ENCODE measurements around the gene FRG2C.
"Not testable (repeated sequence)": the region's sequence is repeated elsewhere in the genome, so short reads cannot be mapped to it uniquely, and the experiment has no call there.

FRG2C gene

DNA sequence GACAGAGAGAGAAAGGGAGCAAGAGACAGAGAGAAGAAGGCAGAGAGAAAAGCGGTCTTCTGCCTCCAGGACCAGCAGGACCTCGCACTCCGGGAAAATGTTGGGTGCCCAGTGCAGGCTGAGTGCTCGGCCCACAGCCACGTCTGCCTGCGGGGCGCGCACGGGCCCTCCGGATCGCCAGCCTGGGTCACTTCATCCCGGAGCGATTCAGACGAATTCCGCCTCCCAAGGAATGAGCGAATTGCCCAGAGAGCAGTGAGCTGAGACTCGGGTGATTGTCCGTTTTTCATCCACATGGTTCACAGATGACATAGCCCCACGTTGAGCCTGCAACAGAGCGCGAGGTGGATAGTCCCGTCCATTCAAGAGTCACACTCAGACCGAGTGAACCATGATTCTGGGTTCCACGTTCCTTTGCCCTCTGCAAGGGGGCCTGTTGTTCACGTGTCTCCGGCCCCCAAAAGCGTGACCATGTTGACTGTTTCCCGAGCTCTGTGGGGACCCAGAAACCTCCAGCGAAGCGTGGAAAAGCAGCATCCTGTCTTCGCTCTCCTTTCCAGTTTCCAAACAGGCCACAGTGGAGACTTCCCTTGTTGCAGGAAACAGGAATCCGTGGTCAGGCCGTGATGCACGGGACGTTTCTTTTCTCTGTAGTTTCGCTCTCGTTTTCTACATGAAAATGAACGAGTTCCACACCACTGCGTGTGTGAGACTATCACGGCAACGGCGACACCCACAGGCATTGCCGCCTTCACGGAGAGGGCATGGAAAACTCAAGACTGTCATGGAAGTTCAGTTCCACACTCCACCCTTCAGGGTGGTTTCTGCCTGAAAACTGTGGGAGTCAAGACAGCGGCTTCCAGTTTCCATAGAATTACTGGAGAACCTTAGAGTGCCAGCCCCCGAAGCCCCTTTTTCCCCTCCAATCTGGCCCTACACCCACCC, 3.9 kb downstream of the FRG2C start:
- Histone ChIP-seq H3K4me2 (ENCODE audit: low read length) (peak overlapping the region; percentile 21), H2AFZ (peak overlapping the region; percentile 38)
- not testable (repeated sequence) for H3K4me1 ChIP-seq; H3K79me2 ChIP-seq; H3K27me3 ChIP-seq (ENCODE audit: control insufficient read depth, insufficient read depth, low read length); H3K9me3 ChIP-seq (ENCODE audit: control insufficient read depth, low read length); H3K27ac ChIP-seq; H3K9ac ChIP-seq; H3K4me3 ChIP-seq (ENCODE audit: low read depth, low read length); H3K36me3 ChIP-seq (ENCODE audit: control insufficient read depth, insufficient read depth, low read length)

DNA sequence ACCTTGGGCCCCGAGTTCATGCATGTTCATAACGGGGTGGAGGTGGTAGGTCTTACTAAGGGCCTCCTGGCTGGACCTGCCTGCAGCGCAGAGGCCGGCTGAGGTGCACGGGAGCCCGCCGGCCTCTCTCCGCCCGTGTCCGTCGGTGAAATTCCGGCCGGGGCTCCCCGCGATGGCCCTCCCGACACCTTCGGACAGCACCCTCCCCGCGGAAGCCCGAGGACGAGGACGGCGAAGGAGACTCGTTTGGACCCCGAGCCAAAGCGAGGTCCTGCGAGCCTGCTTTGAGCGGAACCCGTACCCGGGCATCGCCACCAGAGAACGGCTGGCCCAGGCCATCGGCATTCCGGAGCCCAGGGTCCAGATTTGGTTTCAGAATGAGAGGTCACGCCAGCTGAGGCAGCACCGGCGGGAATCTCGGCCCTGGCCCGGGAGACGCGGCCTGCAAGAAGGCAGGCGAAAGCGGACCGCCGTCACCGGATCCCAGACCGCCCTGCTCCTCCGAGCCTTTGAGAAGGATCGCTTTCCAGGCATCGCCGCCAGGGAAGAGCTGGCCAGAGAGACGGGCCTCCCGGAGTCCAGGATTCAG, 4.7 kb downstream of the FRG2C start:
- H3K4me1 ChIP-seq; H3K27me3 ChIP-seq (ENCODE audit: control insufficient read depth, insufficient read depth, low read length); H3K9ac ChIP-seq; H3K36me3 ChIP-seq (ENCODE audit: control insufficient read depth, insufficient read depth, low read length); H3K27ac ChIP-seq; H3K9me3 ChIP-seq (ENCODE audit: control insufficient read depth, low read length); H3K79me2 ChIP-seq: not testable (repeated sequence)
- peak overlapping the region; percentile 48 for H3K4me2 ChIP-seq (ENCODE audit: low read length)
- peak overlapping the region; percentile 25 for H3K4me3 ChIP-seq (ENCODE audit: low read depth, low read length)
- peak overlapping the region; percentile 53 for H2AFZ ChIP-seq

DNA sequence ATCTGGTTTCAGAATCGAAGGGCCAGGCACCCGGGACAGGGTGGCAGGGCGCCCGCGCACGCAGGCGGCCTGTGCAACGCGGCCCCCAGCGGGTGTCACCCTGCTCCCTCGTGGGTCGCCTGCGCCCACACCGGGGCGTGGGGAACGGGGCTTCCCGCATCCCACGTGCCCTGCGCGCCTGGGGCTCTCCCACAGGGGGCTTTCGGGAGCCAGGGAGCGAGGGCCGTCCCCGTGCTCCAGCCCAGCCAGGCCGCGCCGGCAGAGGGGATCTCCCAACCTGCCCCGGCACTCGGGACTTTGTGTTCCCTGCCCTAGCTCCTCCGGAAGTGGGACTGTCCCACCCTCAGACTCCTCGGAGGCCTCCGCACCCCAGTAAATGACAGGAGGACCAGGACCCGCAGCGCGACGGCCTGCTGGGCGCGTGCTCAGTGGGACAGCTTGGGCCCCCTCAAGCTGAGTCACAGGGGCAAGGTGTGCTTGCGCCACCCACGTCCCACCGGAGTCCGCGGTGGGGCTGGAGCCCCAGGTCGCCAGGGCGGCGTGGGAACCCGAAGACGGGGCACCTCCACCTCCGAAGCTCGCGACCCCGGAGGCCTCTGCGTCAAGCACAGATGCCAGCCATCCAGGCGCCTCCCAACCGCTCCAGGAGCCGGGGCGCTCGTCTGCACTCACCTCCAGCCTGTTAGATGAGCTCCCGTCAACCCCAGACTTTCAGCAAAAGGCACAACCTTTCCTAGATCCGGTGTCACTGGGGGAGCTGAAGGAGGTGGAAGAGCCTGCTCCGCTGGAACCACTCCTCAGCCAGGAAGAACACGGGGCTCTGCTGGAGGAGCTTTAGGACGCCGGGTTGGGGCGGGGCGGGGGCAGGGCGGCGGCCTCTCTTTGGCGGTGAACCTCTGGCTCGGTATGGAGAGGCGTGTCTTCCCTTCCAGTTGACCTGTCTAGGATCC, 5.5 kb downstream of the FRG2C start:
- H3K36me3 ChIP-seq (ENCODE audit: control insufficient read depth, insufficient read depth, low read length); H3K9ac ChIP-seq; H3K4me1 ChIP-seq; H3K27ac ChIP-seq; H3K79me2 ChIP-seq; H3K9me3 ChIP-seq (ENCODE audit: control insufficient read depth, low read length); H3K27me3 ChIP-seq (ENCODE audit: control insufficient read depth, insufficient read depth, low read length): not testable (repeated sequence)
- Histone ChIP-seq H3K4me3 (ENCODE audit: low read depth, low read length) (peak overlapping the region; percentile 25), H3K4me2 (ENCODE audit: low read length) (peak overlapping the region; percentile 48), H2AFZ (peak overlapping the region; percentile 53)

DNA sequence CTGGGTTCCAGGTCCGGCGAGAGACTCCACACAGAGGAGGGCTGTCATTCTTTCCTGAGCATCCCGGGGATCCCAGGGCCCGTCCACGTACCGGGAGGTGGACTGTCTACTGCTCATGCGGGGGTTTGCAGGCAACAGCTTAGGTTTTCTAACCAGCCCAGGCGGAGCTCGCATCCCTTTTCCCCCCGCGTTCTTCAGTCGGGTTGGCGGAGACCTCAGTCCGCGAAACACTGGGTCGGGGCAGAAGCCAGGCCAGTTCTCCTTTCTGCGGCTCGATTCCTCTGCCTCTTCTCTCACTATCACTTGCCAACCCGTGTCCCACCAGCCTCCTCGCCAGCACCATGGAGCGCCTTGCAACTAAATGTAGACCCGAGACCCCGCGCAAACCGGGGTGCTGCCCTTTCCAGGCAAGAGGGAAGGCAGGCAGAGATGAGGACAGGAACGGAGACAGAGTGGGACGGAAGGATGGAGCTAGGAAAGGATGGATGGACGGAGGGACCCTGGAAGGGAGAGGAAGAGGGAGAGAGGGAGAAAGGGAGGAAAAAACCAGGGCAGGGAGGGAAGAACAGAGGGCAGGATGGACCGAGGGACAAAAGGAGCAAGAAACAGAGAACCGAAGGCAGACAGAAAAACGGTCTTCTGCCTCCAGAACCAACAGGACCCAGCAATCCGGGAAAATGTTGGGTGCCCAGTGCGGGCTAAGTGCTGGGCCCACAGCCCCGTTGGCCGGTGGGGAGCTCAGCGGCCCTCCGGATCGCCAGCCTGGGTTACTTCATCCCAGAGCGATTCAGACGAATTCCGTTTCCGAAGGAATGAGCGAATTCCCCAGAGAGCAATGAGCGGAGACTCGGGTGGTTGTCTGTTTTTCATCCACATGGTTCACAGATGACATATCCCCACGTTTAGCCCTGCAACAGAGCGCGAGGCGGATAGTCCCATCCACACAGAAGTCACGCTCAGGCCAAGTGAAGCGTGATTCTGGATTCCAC, 6.5 kb downstream of the FRG2C start:
- not testable (repeated sequence) for H2AFZ ChIP-seq; H3K27ac ChIP-seq; H3K9me3 ChIP-seq (ENCODE audit: control insufficient read depth, low read length); H3K4me1 ChIP-seq; H3K4me3 ChIP-seq (ENCODE audit: low read depth, low read length); H3K9ac ChIP-seq; H3K27me3 ChIP-seq (ENCODE audit: control insufficient read depth, insufficient read depth, low read length); H3K36me3 ChIP-seq (ENCODE audit: control insufficient read depth, insufficient read depth, low read length); H3K79me2 ChIP-seq
- H3K4me2 ChIP-seq (ENCODE audit: low read length): peak overlapping the region; percentile 36

DNA sequence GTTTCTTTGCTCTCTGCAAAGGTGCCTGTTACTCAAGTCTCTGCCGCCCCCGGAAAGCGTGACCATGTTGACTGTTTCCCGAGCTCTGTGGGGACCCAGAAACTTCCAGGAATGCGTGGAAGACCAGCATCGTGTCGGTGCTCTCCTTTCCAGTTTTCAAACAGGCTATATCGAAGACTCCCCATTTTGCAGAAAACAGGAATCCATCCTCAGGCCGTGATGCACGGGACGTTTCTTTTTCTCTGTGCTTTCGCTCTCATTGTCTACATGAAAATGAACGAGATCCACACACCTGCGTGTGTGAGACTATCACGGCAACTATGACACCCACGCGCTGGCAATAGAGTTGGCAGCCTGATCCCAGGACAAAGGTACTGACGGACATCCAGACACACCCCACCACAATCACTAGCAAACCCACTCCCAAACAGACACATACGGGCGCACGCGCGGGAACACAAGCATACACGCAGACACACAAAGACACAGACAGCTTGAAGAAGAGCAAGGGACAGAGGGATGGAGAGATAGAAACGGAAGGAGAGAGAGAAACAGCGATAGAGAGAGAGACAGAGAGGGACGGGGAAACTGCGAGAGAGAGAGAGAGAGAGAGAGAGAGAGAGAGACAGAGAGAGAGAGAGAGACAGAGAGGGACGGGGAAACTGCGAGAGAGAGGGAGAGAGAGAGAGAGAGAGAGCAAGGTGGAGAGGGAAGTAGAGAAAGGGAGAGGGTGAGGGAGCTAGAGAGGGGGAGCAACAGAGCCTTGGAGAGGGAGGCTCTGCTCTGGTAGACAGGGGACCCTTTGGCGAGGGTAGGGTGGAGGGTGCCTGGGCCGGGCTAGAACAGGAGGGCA, 7.4 kb downstream of the FRG2C start:
- not testable (repeated sequence) for H3K79me2 ChIP-seq; H3K4me1 ChIP-seq; H3K9me3 ChIP-seq (ENCODE audit: control insufficient read depth, low read length); H2AFZ ChIP-seq; H3K27ac ChIP-seq; H3K27me3 ChIP-seq (ENCODE audit: control insufficient read depth, insufficient read depth, low read length); H3K36me3 ChIP-seq (ENCODE audit: control insufficient read depth, insufficient read depth, low read length); H3K9ac ChIP-seq
- Histone ChIP-seq H3K4me3 (ENCODE audit: low read depth, low read length) (peak overlapping the region; percentile 16), H3K4me2 (ENCODE audit: low read length) (peak overlapping the region; percentile 36)

DNA sequence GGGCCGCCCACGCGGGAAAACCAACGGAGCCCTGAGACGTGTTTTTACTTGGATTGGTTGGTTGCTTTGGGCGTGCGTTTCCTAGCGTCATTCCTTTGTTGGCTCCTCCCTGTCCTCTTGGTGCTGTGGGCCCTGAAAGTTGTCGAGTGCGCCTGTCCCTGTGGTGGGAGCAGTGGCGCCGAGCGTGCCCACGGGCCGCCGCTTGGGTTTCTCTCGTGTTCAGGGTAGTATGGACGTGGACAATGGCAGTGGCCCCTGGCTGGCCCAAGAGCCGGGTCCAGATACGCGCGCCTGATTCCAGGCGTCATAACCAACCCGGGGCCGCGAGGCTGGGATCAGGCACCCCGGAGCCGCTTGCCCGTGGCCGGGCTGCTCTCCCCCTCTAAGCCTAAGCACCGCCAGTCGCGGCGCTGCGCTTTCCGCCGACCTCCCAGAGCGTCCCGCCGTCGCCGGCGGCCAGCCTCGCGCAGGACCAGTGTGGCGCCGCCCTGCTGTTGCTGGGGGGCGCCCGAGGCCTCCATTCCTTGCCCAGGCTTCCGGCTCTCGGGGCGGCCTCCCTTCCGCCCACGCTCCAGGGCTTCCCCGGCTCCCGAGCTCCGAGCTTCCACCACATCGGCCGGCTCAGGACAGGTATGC, 8.1 kb downstream of the FRG2C start:
- H3K79me2 ChIP-seq; H3K36me3 ChIP-seq (ENCODE audit: control insufficient read depth, insufficient read depth, low read length); H3K27me3 ChIP-seq (ENCODE audit: control insufficient read depth, insufficient read depth, low read length); H3K27ac ChIP-seq; H3K9ac ChIP-seq; H2AFZ ChIP-seq; H3K4me1 ChIP-seq; H3K9me3 ChIP-seq (ENCODE audit: control insufficient read depth, low read length): not testable (repeated sequence)
- peak overlapping the region; percentile 5 for H3K4me3 ChIP-seq (ENCODE audit: low read depth, low read length)
- H3K4me2 ChIP-seq (ENCODE audit: low read length): peak overlapping the region; percentile 30

DNA sequence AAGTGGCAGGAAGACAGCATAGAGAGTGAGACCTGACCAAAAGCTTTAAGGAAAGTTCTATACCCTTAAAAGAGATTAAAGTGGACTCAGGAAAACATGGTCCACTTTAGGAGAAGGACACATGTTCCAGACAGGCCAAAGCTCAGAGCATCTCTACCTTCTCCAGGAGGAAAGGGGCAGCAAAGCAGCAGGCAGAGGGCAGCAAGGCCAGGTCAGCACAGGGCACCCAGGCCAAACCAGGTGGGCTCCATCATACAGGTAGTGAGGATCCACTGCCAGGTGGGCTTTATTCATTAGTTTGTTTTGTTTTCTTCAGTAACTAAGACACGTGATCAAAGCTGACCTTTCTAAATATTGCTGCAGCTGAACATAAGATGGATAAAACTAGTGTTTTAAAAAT, 19.8 kb downstream of the FRG2C start:
- not testable (repeated sequence) for H3K27me3 ChIP-seq (ENCODE audit: control insufficient read depth, insufficient read depth, low read length); H3K27ac ChIP-seq; H3K9ac ChIP-seq; H3K9me3 ChIP-seq (ENCODE audit: control insufficient read depth, low read length); H3K36me3 ChIP-seq (ENCODE audit: control insufficient read depth, insufficient read depth, low read length); H3K79me2 ChIP-seq; H3K4me1 ChIP-seq; H3K4me2 ChIP-seq (ENCODE audit: low read length); H3K4me3 ChIP-seq (ENCODE audit: low read depth, low read length); H2AFZ ChIP-seq
